ENCODE results near the gene KCNJ8. TPM values are rescaled to one million over a fixed set of nuclear protein-coding genes. Genes with fewer than 3 reads are reported as not detected.
"Not testable (repeated sequence)": the region's sequence is repeated elsewhere in the genome, so short reads cannot be mapped to it uniquely, and the experiment has no call there.

The KCNJ8 gene
- total RNA-seq, 2 donors from 2014 or later: 0.84 to 2.7 TPM

GRCh38 chr12:21813125-21813524, 38.6 kb upstream of the KCNJ8 start:
- TF ChIP-seq CTCF (conservative IDR thresholded peaks at IDR 0.05): no peak
- Mint-ChIP-seq H3K27me3 (ENCODE audit: insufficient read depth) (no peaks in the 10 kb centered on the region), H3K27ac (no peak overlapping the region), H3K36me3 (ENCODE audit: low read depth) (no peaks in the 10 kb centered on the region), H3K4me3 (no peak overlapping the region), H3K4me1 (no peaks in the 10 kb centered on the region), H3K9me3 (no peaks in the 10 kb centered on the region)
- Histone ChIP-seq H3K9ac (ENCODE audit: extremely low read depth, low read length, poor library complexity, severe bottlenecking) (no peak overlapping the region), H3K9me3 (ENCODE audit: control insufficient read depth, low read length) (no peaks in the 10 kb centered on the region), H3K36me3 (ENCODE audit: control insufficient read depth, insufficient read depth, low read length) (no peaks in the 10 kb centered on the region), H3K4me1 (ENCODE audit: control insufficient read depth, insufficient read depth, low read length) (no peaks in the 10 kb centered on the region), H3K27ac (ENCODE audit: low read depth, low read length) (no peak overlapping the region), H3K27me3 (ENCODE audit: control insufficient read depth, insufficient read depth, low read length, poor library complexity, severe bottlenecking) (no peaks in the 10 kb centered on the region), H3K4me3 (ENCODE audit: low read length) (no peak overlapping the region)
- DNase-seq: no peak

- H3K9me3 ChIP-seq (ENCODE audit: control insufficient read depth, low read length); H3K27me3 ChIP-seq (ENCODE audit: control insufficient read depth, insufficient read depth, low read length, poor library complexity, severe bottlenecking); H3K36me3 Mint-ChIP-seq (ENCODE audit: low read depth); H3K27ac Mint-ChIP-seq; H3K27me3 Mint-ChIP-seq (ENCODE audit: insufficient read depth); H3K4me1 ChIP-seq (ENCODE audit: control insufficient read depth, insufficient read depth, low read length); DNase-seq; H3K4me3 Mint-ChIP-seq; H3K27ac ChIP-seq (ENCODE audit: low read depth, low read length); H3K9me3 Mint-ChIP-seq; H3K36me3 ChIP-seq (ENCODE audit: control insufficient read depth, insufficient read depth, low read length); H3K4me3 ChIP-seq (ENCODE audit: low read length); H3K9ac ChIP-seq (ENCODE audit: extremely low read depth, low read length, poor library complexity, severe bottlenecking); H3K4me1 Mint-ChIP-seq: not testable (repeated sequence)
- WGBS, 2 experiments (ENCODE audit: insufficient coverage in 1 of 2, insufficient read length in 1 of 2): 63 to 92% methylated on average over 1 to 2 of the region's 2 CpGs
Observed at GRCh38 chr12:21812340-21812739, 37.8 kb upstream of the KCNJ8 start.

DNA sequence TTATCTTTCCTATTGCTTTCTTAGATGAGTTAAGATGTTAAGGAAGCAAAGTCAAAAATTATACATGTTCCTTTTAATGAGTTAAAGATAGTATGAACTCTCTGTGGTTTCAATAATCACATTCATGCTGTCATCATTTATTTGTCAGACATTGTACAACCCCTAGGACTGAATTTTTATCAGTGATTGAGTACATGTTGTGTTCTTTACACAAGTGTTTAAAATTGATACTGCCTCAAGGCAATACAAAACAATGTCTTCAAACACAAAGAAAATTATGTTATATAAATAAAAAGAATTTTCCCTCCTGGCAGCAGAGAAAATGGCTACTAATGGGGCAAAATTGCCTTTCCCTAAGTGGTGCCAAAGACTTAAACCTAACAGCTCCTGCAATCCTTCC, 34.6 kb upstream of the KCNJ8 start:
- H3K4me1 Mint-ChIP-seq: no peaks in the 10 kb centered on the region
- H3K27me3 Mint-ChIP-seq (ENCODE audit: insufficient read depth): no peaks in the 10 kb centered on the region
- no peak overlapping the region for H3K4me3 Mint-ChIP-seq
- H3K9me3 Mint-ChIP-seq: no peaks in the 10 kb centered on the region
- Histone ChIP-seq H3K27ac (ENCODE audit: low read depth, low read length) (no peak overlapping the region), H3K27me3 (ENCODE audit: control insufficient read depth, insufficient read depth, low read length, poor library complexity, severe bottlenecking) (no peaks in the 10 kb centered on the region), H3K9ac (ENCODE audit: extremely low read depth, low read length, poor library complexity, severe bottlenecking) (no peak overlapping the region), H3K4me1 (ENCODE audit: control insufficient read depth, insufficient read depth, low read length) (no peaks in the 10 kb centered on the region), H3K9me3 (ENCODE audit: control insufficient read depth, low read length) (no peaks in the 10 kb centered on the region), H3K4me3 (ENCODE audit: low read length) (no peak overlapping the region), H3K36me3 (ENCODE audit: control insufficient read depth, insufficient read depth, low read length) (no peaks in the 10 kb centered on the region)
- no peak for DNase-seq
- no peak overlapping the region for H3K27ac Mint-ChIP-seq
- no peaks in the 10 kb centered on the region for H3K36me3 Mint-ChIP-seq (ENCODE audit: low read depth)
- no peak for TF ChIP-seq CTCF (conservative IDR thresholded peaks at IDR 0.05)

GRCh38 chr12:21806255-21806654, 31.7 kb upstream of the KCNJ8 start:
- H3K27me3 Mint-ChIP-seq (ENCODE audit: insufficient read depth): no peaks in the 10 kb centered on the region
- Histone ChIP-seq H3K27ac (ENCODE audit: low read depth, low read length) (no peak overlapping the region), H3K9me3 (ENCODE audit: control insufficient read depth, low read length) (no peaks in the 10 kb centered on the region), H3K27me3 (ENCODE audit: control insufficient read depth, insufficient read depth, low read length, poor library complexity, severe bottlenecking) (no peaks in the 10 kb centered on the region), H3K4me3 (ENCODE audit: low read length) (no peak overlapping the region), H3K9ac (ENCODE audit: extremely low read depth, low read length, poor library complexity, severe bottlenecking) (no peak overlapping the region), H3K36me3 (ENCODE audit: control insufficient read depth, insufficient read depth, low read length) (no peaks in the 10 kb centered on the region), H3K4me1 (ENCODE audit: control insufficient read depth, insufficient read depth, low read length) (no peaks in the 10 kb centered on the region)
- TF ChIP-seq CTCF (conservative IDR thresholded peaks at IDR 0.05): no peak
- no peaks in the 10 kb centered on the region for H3K4me1 Mint-ChIP-seq
- no peak for DNase-seq
- H3K27ac Mint-ChIP-seq: no peak overlapping the region
- no peak overlapping the region for H3K4me3 Mint-ChIP-seq
- no peaks in the 10 kb centered on the region for H3K36me3 Mint-ChIP-seq (ENCODE audit: low read depth)
- H3K9me3 Mint-ChIP-seq: no peaks in the 10 kb centered on the region

Data from endodermal cell (in vitro differentiated cells).